Endodermal cell (in vitro differentiated cells): ENCODE measurements around the gene SELENOI. TPM values are rescaled to one million over a fixed set of nuclear protein-coding genes. Genes with fewer than 3 reads are reported as not detected.
"Not testable (repeated sequence)": the region's sequence is repeated elsewhere in the genome, so short reads cannot be mapped to it uniquely, and the experiment has no call there.

ENCODE experiments used
- DNase-seq: peaks from one replicate; pipeline ENCODE4 v3.0.0-alpha.2; 2017
- H3K27ac ChIP-seq: 2 replicates; pipeline ENCODE4 v1.5.1; 2013; ENCODE audit warnings: mild to moderate bottlenecking, low read depth, low read length, moderate library complexity
- H3K27me3 ChIP-seq: 2 replicates; pipeline ENCODE4 v1.6.1; 2013; ENCODE audit warnings: mild to moderate bottlenecking, low read length, moderate library complexity; ENCODE audit not compliant: insufficient read depth, control insufficient read depth, poor library complexity, severe bottlenecking
- H3K36me3 ChIP-seq: 2 replicates; pipeline ENCODE4 v1.7.0; 2013; ENCODE audit warnings: mild to moderate bottlenecking, low read length, moderate library complexity; ENCODE audit not compliant: control insufficient read depth, insufficient read depth
- H3K4me1 ChIP-seq: one replicate; pipeline ENCODE4 v1.7.0; 2013; ENCODE audit warnings: low read length; ENCODE audit not compliant: control insufficient read depth, insufficient read depth
- H3K4me3 ChIP-seq: 2 replicates; pipeline ENCODE4 v1.5.1; 2013; ENCODE audit warnings: mild to moderate bottlenecking, low read length, moderate library complexity
- H3K9ac ChIP-seq: 2 replicates; pipeline ENCODE4 v1.6.1; 2013; ENCODE audit warnings: mild to moderate bottlenecking, low read length, moderate library complexity; ENCODE audit not compliant: poor library complexity, severe bottlenecking; ENCODE audit errors: extremely low read depth
- H3K9me3 ChIP-seq: 2 replicates; pipeline ENCODE4 v1.6.1; 2013; ENCODE audit warnings: mild to moderate bottlenecking, low read length, moderate library complexity; ENCODE audit not compliant: control insufficient read depth
- H3K27ac Mint-ChIP-seq: 2 replicates; pipeline ENCODE4 v1.8.0; 2020; ENCODE audit warnings: mixed read lengths
- H3K27me3 Mint-ChIP-seq: 2 replicates; pipeline ENCODE4 v1.8.0; 2021; ENCODE audit warnings: mild to moderate bottlenecking, mixed read lengths; ENCODE audit not compliant: insufficient read depth
- H3K36me3 Mint-ChIP-seq: 2 replicates; pipeline ENCODE4 v1.8.0; 2020; ENCODE audit warnings: low read depth, mixed read lengths
- H3K4me1 Mint-ChIP-seq: 2 replicates; pipeline ENCODE4 v1.8.0; 2020; ENCODE audit warnings: mixed read lengths
- H3K4me3 Mint-ChIP-seq: 2 replicates; pipeline ENCODE4 v1.8.0; 2020; ENCODE audit warnings: mild to moderate bottlenecking, moderate library complexity, mixed read lengths
- H3K9me3 Mint-ChIP-seq: 2 replicates; pipeline ENCODE4 v1.8.0; 2020; ENCODE audit warnings: mild to moderate bottlenecking, mixed read lengths
- WGBS, 2 experiments: methylation state at CpG; one replicate each; pipeline versions ENCODE4 v1.1.5 to v1.1.7; 2013; ENCODE audit warnings: missing lambda C conversion rate in 2 of 2, mixed read lengths in 1 of 2; ENCODE audit not compliant: insufficient coverage in 1 of 2, insufficient read length in 1 of 2; 5-methylcytosine and 5-hydroxymethylcytosine counted together
- total RNA-seq, 2 donors: library from RNA; stranded (reverse); fragmentation: NEBNext Ultra II Directional in 1 of 2; extraction: Animal tissue kit (Norgen Biotek cat#: 25700) in 1 of 2; gene quantifications; 2 replicates in 1 of 2; 3 replicates in 1 of 2; pipeline ENCODE4 v1.2.1, GENCODE V29; 2021
- TF ChIP-seq, protein P1 (sequence below): fragments of 200-600 bp; sonication (generic); conservative IDR thresholded peaks from 2 replicates; pipeline ENCODE4 v1.5.0; 2021; ENCODE audit warnings: antibody characterized with exemption, mild to moderate bottlenecking

Gene SELENOI
- total RNA-seq, 2 donors from 2014 or later: 59.3 to 77.1 TPM

- Mint-ChIP-seq H3K4me3 (no peak overlapping the region), H3K4me1 (peaks cover 4% of the 10 kb centered on the region), H3K27me3 (peaks cover 4% of the 10 kb centered on the region), H3K9me3 (no peaks in the 10 kb centered on the region), H3K36me3 (no peaks in the 10 kb centered on the region), H3K27ac (no peak overlapping the region)
- Histone ChIP-seq H3K27me3 (no peaks in the 10 kb centered on the region), H3K4me1 (no peaks in the 10 kb centered on the region), H3K9me3 (no peaks in the 10 kb centered on the region), H3K9ac (no peak overlapping the region), H3K27ac (no peak overlapping the region), H3K36me3 (no peaks in the 10 kb centered on the region), H3K4me3 (no peak overlapping the region)
- WGBS, 2 experiments: 67 to 90% methylated on average over 3 to 6 of the region's 6 CpGs
- no peak for DNase-seq
- TF ChIP-seq, protein P1, sequence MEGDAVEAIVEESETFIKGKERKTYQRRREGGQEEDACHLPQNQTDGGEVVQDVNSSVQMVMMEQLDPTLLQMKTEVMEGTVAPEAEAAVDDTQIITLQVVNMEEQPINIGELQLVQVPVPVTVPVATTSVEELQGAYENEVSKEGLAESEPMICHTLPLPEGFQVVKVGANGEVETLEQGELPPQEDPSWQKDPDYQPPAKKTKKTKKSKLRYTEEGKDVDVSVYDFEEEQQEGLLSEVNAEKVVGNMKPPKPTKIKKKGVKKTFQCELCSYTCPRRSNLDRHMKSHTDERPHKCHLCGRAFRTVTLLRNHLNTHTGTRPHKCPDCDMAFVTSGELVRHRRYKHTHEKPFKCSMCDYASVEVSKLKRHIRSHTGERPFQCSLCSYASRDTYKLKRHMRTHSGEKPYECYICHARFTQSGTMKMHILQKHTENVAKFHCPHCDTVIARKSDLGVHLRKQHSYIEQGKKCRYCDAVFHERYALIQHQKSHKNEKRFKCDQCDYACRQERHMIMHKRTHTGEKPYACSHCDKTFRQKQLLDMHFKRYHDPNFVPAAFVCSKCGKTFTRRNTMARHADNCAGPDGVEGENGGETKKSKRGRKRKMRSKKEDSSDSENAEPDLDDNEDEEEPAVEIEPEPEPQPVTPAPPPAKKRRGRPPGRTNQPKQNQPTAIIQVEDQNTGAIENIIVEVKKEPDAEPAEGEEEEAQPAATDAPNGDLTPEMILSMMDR: no peak
These were observed 27.0 kb upstream of the SELENOI start for GRCh38 chr2:26318950-26319349.

- H3K4me1 Mint-ChIP-seq, H3K27me3 ChIP-seq, H3K4me1 ChIP-seq, DNase-seq, H3K9me3 Mint-ChIP-seq, H3K36me3 Mint-ChIP-seq, H3K4me3 ChIP-seq, H3K27ac Mint-ChIP-seq, H3K4me3 Mint-ChIP-seq, H3K9me3 ChIP-seq, H3K27me3 Mint-ChIP-seq, H3K9ac ChIP-seq, H3K27ac ChIP-seq, H3K36me3 ChIP-seq: not testable (repeated sequence)
These were observed 21.5 kb upstream of the SELENOI start for GRCh38 chr2:26324479-26324878.

DNA sequence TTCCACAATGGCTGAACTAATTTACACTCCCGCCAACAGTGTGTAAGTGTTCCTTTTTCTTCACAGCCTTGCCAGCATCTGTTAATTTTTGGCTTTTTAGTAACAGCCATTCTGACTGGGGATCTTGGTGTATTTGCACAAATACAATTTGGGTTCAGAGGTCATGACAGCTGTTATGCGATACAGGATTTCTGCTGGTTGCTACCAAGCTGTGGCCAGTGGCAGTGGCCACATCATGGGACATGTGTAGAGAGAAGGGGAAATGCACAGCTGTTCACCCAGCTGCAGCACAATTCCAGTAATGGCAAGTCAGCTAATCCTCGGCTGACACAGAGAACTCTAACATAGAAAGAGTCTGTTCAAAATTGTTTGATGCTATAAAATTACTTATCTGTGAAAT, 21.0 kb upstream of the SELENOI start:
- H3K36me3 Mint-ChIP-seq: no peaks in the 10 kb centered on the region
- TF ChIP-seq, protein P1: no peak
- H3K9me3 Mint-ChIP-seq: no peaks in the 10 kb centered on the region
- Histone ChIP-seq H3K9ac (no peak overlapping the region), H3K36me3 (no peaks in the 10 kb centered on the region), H3K9me3 (no peaks in the 10 kb centered on the region), H3K27ac (no peak overlapping the region), H3K4me1 (no peaks in the 10 kb centered on the region), H3K4me3 (no peak overlapping the region), H3K27me3 (no peaks in the 10 kb centered on the region)
- no peak overlapping the region for H3K4me3 Mint-ChIP-seq
- H3K27me3 Mint-ChIP-seq: no peaks in the 10 kb centered on the region
- DNase-seq: no peak
- no peak overlapping the region for H3K27ac Mint-ChIP-seq
- 82 to 92% methylated on average over 2 to 3 of the region's 3 CpGs for WGBS, 2 experiments
- H3K4me1 Mint-ChIP-seq: no peaks in the 10 kb centered on the region

DNA sequence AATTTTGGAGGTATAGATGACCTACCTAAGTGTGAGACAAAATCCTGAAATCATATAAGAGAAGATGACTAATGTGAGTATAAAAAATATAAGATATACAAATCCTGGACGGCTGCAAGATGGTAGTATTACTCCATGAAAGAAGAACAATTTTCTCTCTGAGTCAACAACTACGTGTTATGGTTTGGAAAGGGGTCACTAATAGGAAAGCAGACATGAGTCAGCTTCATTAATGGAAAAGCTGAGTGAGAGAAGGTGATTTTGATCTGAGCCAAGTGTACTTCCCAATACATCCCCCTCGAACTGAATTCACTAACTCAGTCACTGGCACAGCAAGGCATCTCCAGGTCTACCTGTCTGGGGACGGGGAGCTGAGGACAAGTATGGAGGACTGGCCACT, 20.1 kb upstream of the SELENOI start:
- no peak for DNase-seq
- Histone ChIP-seq H3K4me3 (no peak overlapping the region), H3K4me1 (no peaks in the 10 kb centered on the region), H3K27me3 (no peaks in the 10 kb centered on the region), H3K36me3 (no peaks in the 10 kb centered on the region), H3K27ac (no peak overlapping the region), H3K9me3 (no peaks in the 10 kb centered on the region), H3K9ac (no peak overlapping the region)
- no peaks in the 10 kb centered on the region for H3K9me3 Mint-ChIP-seq
- WGBS, 2 experiments: 85 to 96% methylated on average over 3 to 4 of the region's 4 CpGs
- H3K4me1 Mint-ChIP-seq: peaks cover 4% of the 10 kb centered on the region
- H3K27me3 Mint-ChIP-seq: no peaks in the 10 kb centered on the region
- no peaks in the 10 kb centered on the region for H3K36me3 Mint-ChIP-seq
- no peak overlapping the region for H3K4me3 Mint-ChIP-seq
- no peak overlapping the region for H3K27ac Mint-ChIP-seq
- TF ChIP-seq, protein P1: no peak
